CD4-positive, alpha-beta T cell (primary cell): ENCODE data around the gene RNF14. TPM values are rescaled to one million over a fixed set of nuclear protein-coding genes. Genes with fewer than 3 reads are reported as not detected.
A peak's percentile ranks its signal among the peaks of the same experiment; 100 is the strongest.

ENCODE experiments used
- ATAC-seq: fragments of 200-7000 bp; cut with Tn5 transposase; one replicate; pipeline ENCODE4 v1.10.0; 2022; ENCODE audit warnings: mild to moderate bottlenecking; ENCODE audit not compliant: poor library complexity
- CTCF ChIA-PET: fragments of 350-600 bp; sonication (Branson Sonifier 250); formaldehyde crosslinking; loops from one replicate; lab custom pipeline; 2021; ENCODE audit warnings: antibody characterized with exemption, inconsistent platforms; lab: Charles Lee
- POLR2A ChIA-PET: fragments of 350-600 bp; sonication (Branson Sonifier 250); formaldehyde crosslinking; loops from one replicate; lab custom pipeline; 2021; ENCODE audit warnings: antibody characterized with exemption, inconsistent platforms; lab: Charles Lee
- DNase-seq, 14 experiments: peaks; one replicate each; pipeline ENCODE4 v3.0.0-alpha.2; 2013 to 2020; ENCODE audit warnings: mixed read lengths in 2 of 14
- H3K27ac ChIP-seq, 2 donors: one replicate each; pipeline versions ENCODE4 v1.5.1 to v1.7.0; 2013; ENCODE audit warnings: low read length in 2 of 2, low read depth in 1 of 2, mild to moderate bottlenecking in 1 of 2
- H3K27me3 ChIP-seq, 2 experiments: 1 replicate in 1 of 2; 2 replicates in 1 of 2; pipeline versions ENCODE4 v1.6.1 to v1.7.0; 2013; ENCODE audit warnings: low read length in 2 of 2, control low read depth in 1 of 2, mild to moderate bottlenecking in 1 of 2, moderate library complexity in 1 of 2; ENCODE audit not compliant: insufficient read depth in 2 of 2, control insufficient read depth in 1 of 2
- H3K36me3 ChIP-seq: one replicate; pipeline ENCODE4 v1.6.1; 2013; ENCODE audit warnings: low read length, control low read depth; ENCODE audit not compliant: insufficient read depth
- H3K4me1 ChIP-seq: one replicate; pipeline ENCODE4 v1.6.1; 2013; ENCODE audit warnings: low read length, control low read depth; ENCODE audit not compliant: insufficient read depth
- H3K4me3 ChIP-seq: one replicate; pipeline ENCODE4 v1.5.1; 2013; ENCODE audit warnings: mild to moderate bottlenecking, low read length, moderate library complexity
- H3K9me3 ChIP-seq, 2 experiments: 1 replicate in 1 of 2; 2 replicates in 1 of 2; pipeline versions ENCODE4 v1.6.1 to v1.7.0; 2013; ENCODE audit warnings: low read length in 2 of 2, mild to moderate bottlenecking in 2 of 2, control low read depth in 1 of 2, moderate library complexity in 1 of 2; ENCODE audit not compliant: control insufficient read depth in 1 of 2, insufficient read depth in 1 of 2
- H3K27ac Mint-ChIP-seq: one replicate; pipeline ENCODE4 v1.8.0; 2020; ENCODE audit warnings: mixed read lengths
- H3K27me3 Mint-ChIP-seq: one replicate; pipeline ENCODE4 v1.8.0; 2021; ENCODE audit warnings: mixed read lengths
- H3K36me3 Mint-ChIP-seq: one replicate; pipeline ENCODE4 v1.8.0; 2021; ENCODE audit warnings: low read depth, mixed read lengths
- H3K4me1 Mint-ChIP-seq: one replicate; pipeline ENCODE4 v1.8.0; 2021; ENCODE audit warnings: low read depth, mixed read lengths
- H3K4me3 Mint-ChIP-seq: one replicate; pipeline ENCODE4 v1.8.0; 2020; ENCODE audit warnings: mild to moderate bottlenecking, mixed read lengths
- H3K9me3 Mint-ChIP-seq: one replicate; pipeline ENCODE4 v1.8.0; 2020; ENCODE audit warnings: mixed read lengths
- CTCF ChIP-seq: fragments of 200-600 bp; IDR thresholded peaks from one replicate; pipeline ENCODE4 v1.8.0; 2022; ENCODE audit warnings: antibody characterized with exemption, mild to moderate bottlenecking
- intact Hi-C, 2 experiments: fragments of 100-400 bp; cut with DNase I in 1 of 2; cut with micrococcal nuclease in 1 of 2; formaldehyde crosslinking; loops; one replicate each; pipeline versions ENCODE4 v1.15.1 to v1.9.0; 2023 to 2025; cut with DNase I, micrococcal nuclease
- total RNA-seq, 174 experiments: library from RNA in 2 of 174; stranded (reverse) in 2 of 174; gene quantifications; one replicate each; pipeline ENCODE4 v1.2.3 and lab custom pipeline; 2021 to 2026

The RNF14 gene
- total RNA-seq, 2 experiments from 2014 or later = 8.9 to 10.7 TPM

DNA sequence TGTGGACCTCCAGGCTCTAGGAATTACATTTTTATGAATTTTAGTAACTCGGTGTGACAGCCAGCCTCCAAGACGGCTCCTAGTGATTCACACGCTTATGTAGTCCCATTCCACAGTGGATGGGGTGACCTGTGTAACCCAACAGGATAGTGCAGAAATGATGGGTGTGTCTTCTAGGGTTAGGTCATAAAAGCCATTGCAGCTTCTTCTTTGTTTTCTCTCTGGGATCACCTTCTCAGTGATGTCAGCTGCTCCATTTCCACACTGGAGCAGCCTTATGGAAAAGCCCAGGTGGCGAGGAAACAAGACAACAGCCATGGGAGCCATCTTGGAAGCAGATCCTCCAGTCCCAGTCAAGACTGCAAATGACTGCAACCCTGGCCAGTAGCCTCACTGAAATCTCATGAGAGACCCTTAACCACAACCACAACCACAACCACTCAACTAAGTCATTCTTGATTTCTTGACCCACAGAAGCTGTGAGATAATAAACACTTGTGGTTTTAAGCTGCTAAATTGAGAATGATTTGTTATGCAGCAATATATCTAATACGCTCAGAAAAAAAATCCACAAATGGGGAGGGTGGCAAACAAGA lies 49.0 kb downstream of the RNF14 start:
- CTCF ChIA-PET = interaction anchor here (0.9 to 1.6 kb wide), 4 partner anchors 49 to 695 kb away, joined by 3 read pairs; partner anchors contain the start of gene RNF14
- intact Hi-C loops = loop anchor here (10.0 kb wide), 2 partner anchors 207 to 337 kb away; no protein-coding TSS in a partner anchor
- peaks cover 62% of the 10 kb centered on the region for H3K4me1 Mint-ChIP-seq
- POLR2A ChIA-PET = no interaction called here
- no peak for TF ChIP-seq CTCF
- ATAC-seq (no peak), DNase-seq (peak in 1 of 14 experiments; percentile 21)
- H3K27ac Mint-ChIP-seq = peak overlapping the region; percentile 89
- Histone ChIP-seq H3K4me3 (no peak overlapping the region), H3K27ac (no peak overlapping the region), H3K4me1 (peaks cover 61% of the 10 kb centered on the region), H3K27me3 (no peaks in the 10 kb centered on the region), H3K9me3 (no peaks in the 10 kb centered on the region), H3K36me3 (no peaks in the 10 kb centered on the region)
- H3K36me3 Mint-ChIP-seq = no peaks in the 10 kb centered on the region
- no peaks in the 10 kb centered on the region for H3K27me3 Mint-ChIP-seq
- peaks cover 3% of the 10 kb centered on the region for H3K9me3 Mint-ChIP-seq
- no peak overlapping the region for H3K4me3 Mint-ChIP-seq

- H3K4me3 ChIP-seq = no peak overlapping the region
- Mint-ChIP-seq H3K27me3 (no peaks in the 10 kb centered on the region), H3K27ac (no peak overlapping the region), H3K4me3 (no peak overlapping the region), H3K9me3 (peaks cover 3% of the 10 kb centered on the region), H3K36me3 (no peaks in the 10 kb centered on the region), H3K4me1 (peaks cover 52% of the 10 kb centered on the region)
- H3K27me3 ChIP-seq = no peaks in the 10 kb centered on the region
- ATAC-seq (no peak), DNase-seq (no peak)
- H3K36me3 ChIP-seq = no peaks in the 10 kb centered on the region
- peaks cover 43% of the 10 kb centered on the region for H3K4me1 ChIP-seq
- no peak overlapping the region for H3K27ac ChIP-seq
- H3K9me3 ChIP-seq = no peaks in the 10 kb centered on the region
- POLR2A ChIA-PET = interaction anchor here (1.6 kb wide), 1 partner anchor 8 kb away, joined by 5 read pairs; the partner anchor contains the start of gene GNPDA1
- no peak for TF ChIP-seq CTCF
- CTCF ChIA-PET = no interaction called here
- intact Hi-C loops = no loop called here
Measured at GRCh38 chr5:142020122-142020659, 51.3 kb downstream of the RNF14 start.

DNA sequence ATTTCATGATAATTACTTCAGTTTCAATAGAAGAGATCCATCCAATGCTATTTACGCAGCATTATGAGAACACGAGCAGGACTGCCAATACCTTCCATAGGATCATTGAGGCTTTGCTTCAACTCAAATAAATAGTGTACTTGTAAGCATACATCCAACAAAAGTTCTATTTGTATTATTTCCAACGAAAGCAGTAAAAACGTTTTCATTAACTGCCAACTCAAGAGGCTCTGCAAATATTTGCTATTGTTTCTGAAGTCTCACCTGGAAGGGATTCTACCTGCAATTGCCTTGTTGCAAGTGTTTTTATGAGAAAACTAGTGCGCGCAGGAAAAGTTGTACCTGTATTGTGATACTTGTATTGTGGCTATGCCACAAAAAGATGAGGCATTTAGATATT lies 54.9 kb downstream of the RNF14 start:
- no peaks in the 10 kb centered on the region for H3K36me3 ChIP-seq
- TF ChIP-seq CTCF = no peak
- CTCF ChIA-PET = interaction anchor here (1.9 to 2.1 kb wide), 2 partner anchors 9 to 12 kb away, joined by 9 to 13 read pairs; no protein-coding TSS in a partner anchor
- no peaks in the 10 kb centered on the region for H3K27me3 ChIP-seq
- DNase-seq (no peak), ATAC-seq (no peak)
- no peaks in the 10 kb centered on the region for H3K27me3 Mint-ChIP-seq
- H3K27ac ChIP-seq = no peak overlapping the region
- peak overlapping the region; percentile 93 for H3K27ac Mint-ChIP-seq
- H3K4me3 ChIP-seq = no peak overlapping the region
- intact Hi-C loops = no loop called here
- POLR2A ChIA-PET = interaction anchor here (1.2 to 2.7 kb wide), 7 partner anchors 8 to 85 kb away, joined by 4 to 35 read pairs (median 16); partner anchors contain the start of genes GNPDA1, NDFIP1 and RNF14
- peaks cover 9% of the 10 kb centered on the region for H3K4me1 ChIP-seq
- H3K9me3 Mint-ChIP-seq = no peaks in the 10 kb centered on the region
- H3K4me1 Mint-ChIP-seq = peaks cover 25% of the 10 kb centered on the region
- no peaks in the 10 kb centered on the region for H3K9me3 ChIP-seq
- no peaks in the 10 kb centered on the region for H3K36me3 Mint-ChIP-seq
- no peak overlapping the region for H3K4me3 Mint-ChIP-seq
